HCT116 (cell line): ENCODE results near the gene GREM2. TPM values are rescaled to one million over a fixed set of nuclear protein-coding genes. Genes with fewer than 3 reads are reported as not detected.

Source experiments
- ATAC-seq: fragments of 200-7000 bp; cut with Tn5 transposase; 2 replicates; pipeline ENCODE4 v1.9.1; 2020; ENCODE audit warnings: mild to moderate bottlenecking, moderate library complexity
- BruUV-seq: library from RNA; stranded (reverse); fragments of 400-500 nt; replicated peaks from 2 replicates; lab custom pipeline; 2021; lab: Mats Ljungman, UMichigan
- CTCF ChIA-PET: fragments of 300-600 bp; sonication (Branson Sonifier 250); formaldehyde crosslinking; loops from one replicate; lab custom pipeline; 2021; ENCODE audit warnings: antibody characterized with exemption; lab: Charles Lee
- POLR2A ChIA-PET: fragments of 300-600, 350-600 bp; sonication (Branson Sonifier 250); formaldehyde crosslinking; loops from one replicate; lab custom pipeline; 2021; ENCODE audit warnings: antibody characterized with exemption; lab: Charles Lee
- RAD21 ChIA-PET, 2 experiments: fragments of 300-600 bp; sonication (Branson Sonifier 250); formaldehyde crosslinking; loops; one replicate each; lab custom pipeline; 2023; ENCODE audit warnings: low total read pairs in 2 of 2; ENCODE audit not compliant: uncharacterized antibody in 2 of 2, unreplicated experiment in 2 of 2, low non-redundant PET in 1 of 2; lab: Charles Lee
- DNase-seq: peaks from one replicate; pipeline ENCODE4 v3.0.0-alpha.2; 2010; ENCODE audit warnings: low read depth, low spot score
- H2AFZ ChIP-seq: fragments of 200-600 bp; shearing (Covaris generic), sonication (generic); 2 replicates; pipeline ENCODE4 v1.6.1; 2017; ENCODE audit warnings: low read depth, mixed run types, mixed read lengths, antibody characterized with exemption, low read length; ENCODE audit not compliant: poor library complexity, severe bottlenecking
- H3K27ac ChIP-seq: 2 replicates; pipeline ENCODE4 v1.5.1; 2012; ENCODE audit warnings: low read depth, low read length
- H3K27me3 ChIP-seq: fragments of 200-600 bp; sonication (generic); 2 replicates; pipeline ENCODE4 v1.6.1; 2016; ENCODE audit warnings: mixed run types, low read length, mixed read lengths; ENCODE audit not compliant: insufficient read depth
- H3K36me3 ChIP-seq, 2 experiments: fragments of 200-500 bp in 1 of 2; fragments of 200-600 bp in 1 of 2; sonication (Bioruptor generic) in 1 of 2; sonication (generic) in 1 of 2; 2 replicates each; pipeline versions ENCODE4 v1.5.1 to v1.6.1; 2014 to 2016; ENCODE audit warnings: low read length in 2 of 2, inconsistent platforms in 1 of 2, mixed read lengths in 1 of 2, mixed run types in 1 of 2; ENCODE audit not compliant: insufficient read depth in 2 of 2, control insufficient read depth in 1 of 2
- H3K4me1 ChIP-seq, 2 experiments: fragments of 200-600 bp in 1 of 2; sonication (generic) in 1 of 2; 2 replicates each; pipeline versions ENCODE4 v1.5.1 to v1.6.1; 2012 to 2017; ENCODE audit warnings: low read length in 2 of 2, inconsistent platforms in 1 of 2, mild to moderate bottlenecking in 1 of 2, mixed read lengths in 1 of 2, mixed run types in 1 of 2, moderate library complexity in 1 of 2; ENCODE audit not compliant: insufficient read depth in 2 of 2, control insufficient read depth in 1 of 2
- H3K4me2 ChIP-seq: fragments of 200-600 bp; sonication (generic); 2 replicates; pipeline ENCODE4 v1.6.1; 2017; ENCODE audit warnings: mixed run types, low read length, mixed read lengths
- H3K4me3 ChIP-seq, 2 experiments: fragments of 200-600 bp in 1 of 2; sonication (generic) in 1 of 2; replicated peaks in 1 of 2; 2 replicates each; pipeline ENCODE4 v1.5.1; 2011 to 2016; ENCODE audit warnings: low read length in 2 of 2, control low read depth in 1 of 2, low read depth in 1 of 2, mild to moderate bottlenecking in 1 of 2, mixed read lengths in 1 of 2, mixed run types in 1 of 2
- H3K79me2 ChIP-seq: fragments of 200-600 bp; sonication (generic); 2 replicates; pipeline ENCODE4 v1.6.1; 2017; ENCODE audit warnings: mild to moderate bottlenecking, mixed run types, low read length, moderate library complexity, mixed read lengths; ENCODE audit not compliant: insufficient read depth
- H3K9ac ChIP-seq: fragments of 200-600 bp; sonication (generic); 2 replicates; pipeline ENCODE4 v1.6.1; 2016; ENCODE audit warnings: low read length, mixed read lengths
- H3K9me2 ChIP-seq: fragments of 200-600 bp; sonication (generic), shearing (Covaris generic); 2 replicates; pipeline ENCODE4 v1.6.1; 2017; ENCODE audit warnings: mixed run types, mild to moderate bottlenecking, moderate library complexity; ENCODE audit not compliant: insufficient read depth
- H3K9me3 ChIP-seq, 2 experiments: fragments of 200-500 bp in 1 of 2; fragments of 200-600 bp in 1 of 2; sonication (Bioruptor generic) in 1 of 2; sonication (generic) in 1 of 2; 2 replicates each; pipeline ENCODE4 v1.6.1; 2014 to 2017; ENCODE audit warnings: low read length in 2 of 2, mixed read lengths in 2 of 2, inconsistent platforms in 1 of 2, low read depth in 1 of 2, mild to moderate bottlenecking in 1 of 2, mixed run types in 1 of 2, moderate library complexity in 1 of 2; ENCODE audit not compliant: control insufficient read depth in 1 of 2, insufficient read depth in 1 of 2
- H4K20me1 ChIP-seq: fragments of 200-600 bp; sonication (generic), shearing (Covaris generic); 2 replicates; pipeline ENCODE4 v1.6.1; 2017; ENCODE audit warnings: mixed run types, mild to moderate bottlenecking, moderate library complexity; ENCODE audit not compliant: insufficient read depth
- CBX3 ChIP-seq: IDR thresholded peaks from 2 replicates; pipeline ENCODE4 v1.6.1; 2012; ENCODE audit warnings: low read depth
- CEBPB ChIP-seq: IDR thresholded peaks from 2 replicates; pipeline ENCODE4 v1.6.1; 2012; ENCODE audit warnings: low read depth
- MAX ChIP-seq: IDR thresholded peaks from 2 replicates; pipeline ENCODE4 v1.6.1; 2012
- POLR2A ChIP-seq: IDR thresholded peaks from 2 replicates; pipeline ENCODE4 v1.7.0; 2011; ENCODE audit warnings: borderline replicate concordance; ENCODE audit not compliant: insufficient read depth, insufficient read length; ENCODE audit errors: extremely low read depth
- REST ChIP-seq: IDR thresholded peaks from 2 replicates; pipeline ENCODE4 v1.6.1; 2012; ENCODE audit warnings: low read depth
- YY1 ChIP-seq: IDR thresholded peaks from 2 replicates; pipeline ENCODE4 v1.6.1; 2011; ENCODE audit warnings: low read length, low read depth, moderate library complexity, mild to moderate bottlenecking; ENCODE audit not compliant: insufficient replicate concordance; ENCODE audit errors: extremely low read depth
- ZBTB33 ChIP-seq: IDR thresholded peaks from 2 replicates; pipeline ENCODE4 v1.6.1; 2011; ENCODE audit warnings: mild to moderate bottlenecking, low read length, moderate library complexity; ENCODE audit not compliant: insufficient replicate concordance; ENCODE audit errors: extremely low read depth
- intact Hi-C: fragments of 100-400 bp; cut with micrococcal nuclease; formaldehyde crosslinking; loops from 2 replicates; pipeline ENCODE4 v1.10.0; 2022
- total RNA-seq: library from RNA; stranded (reverse); gene quantifications from one replicate; pipeline ENCODE4 v1.2.1, GENCODE V29; 2021; ENCODE audit not compliant: unreplicated experiment

Gene GREM2
- total RNA-seq, 1 experiment from 2014 or later = not detected

- Histone ChIP-seq H3K27ac (no peak overlapping the region), H3K4me1 (no peaks in the 10 kb centered on the region), H3K4me3 (no peak overlapping the region), H3K27me3 (no peaks in the 10 kb centered on the region), H3K9me3 (peaks cover 12 to 30% of the 10 kb centered on the region in 2 experiments), H3K9ac (no peak overlapping the region), H3K36me3 (no peaks in the 10 kb centered on the region), H3K79me2 (no peaks in the 10 kb centered on the region), H4K20me1 (no peaks in the 10 kb centered on the region), H2AFZ (no peak overlapping the region), H3K4me2 (no peak overlapping the region), H3K9me2 (no peaks in the 10 kb centered on the region)
- intact Hi-C loops = no loop called here
- ChIA-PET POLR2A (no interaction called here), CTCF (no interaction called here), RAD21 (no interaction called here)
- no peak for ATAC-seq
- TF ChIP-seq CBX3 (no peak), CEBPB (no peak)
- no peak for DNase-seq
- no TSS peak for BruUV-seq
These were observed 2.4 kb downstream of the GREM2 start for GRCh38 chr1:240609527-240610060.

- Histone ChIP-seq H3K9me2 (no peaks in the 10 kb centered on the region), H2AFZ (no peak overlapping the region), H4K20me1 (no peaks in the 10 kb centered on the region), H3K9ac (no peak overlapping the region), H3K9me3 (peaks cover 12 to 30% of the 10 kb centered on the region in 2 experiments), H3K36me3 (no peaks in the 10 kb centered on the region), H3K4me1 (no peaks in the 10 kb centered on the region), H3K27ac (no peak overlapping the region), H3K4me3 (no peak overlapping the region), H3K27me3 (no peaks in the 10 kb centered on the region), H3K4me2 (no peak overlapping the region), H3K79me2 (no peaks in the 10 kb centered on the region)
- intact Hi-C loops = no loop called here
- ChIA-PET RAD21 (no interaction called here), POLR2A (no interaction called here), CTCF (interaction anchor here (0.8 to 0.9 kb wide), 2 partner anchors 11 to 420 kb away, joined by 3 read pairs; no protein-coding TSS in a partner anchor)
- no peak for ATAC-seq
- TF ChIP-seq ZBTB33 = no peak
- TF ChIP-seq REST = no peak
- TF ChIP-seq YY1 = no peak
- TF ChIP-seq CBX3 = no peak
- no peak for TF ChIP-seq POLR2A
- no peak for TF ChIP-seq MAX
- DNase-seq = no peak
- BruUV-seq = no TSS peak
These were observed 3.2 kb downstream of the GREM2 start for GRCh38 chr1:240608707-240609106.
